Smooth muscle cell (in vitro differentiated cells): ENCODE results near the gene MAPT. TPM values are rescaled to one million over a fixed set of nuclear protein-coding genes. Genes with fewer than 3 reads are reported as not detected.
A peak's percentile ranks its signal among the peaks of the same experiment; 100 is the strongest.

ENCODE experiments used
- DNase-seq: peaks from one replicate; lab custom pipeline; 2025; ENCODE audit not compliant: unreplicated experiment; lab: John Stamatoyannopoulos, UW
- H2AFZ ChIP-seq: fragments of 200-600 bp; sonication (generic); 2 replicates; pipeline ENCODE4 v1.6.0; 2016; ENCODE audit warnings: antibody characterized with exemption, low read depth, mild to moderate bottlenecking
- H3F3A ChIP-seq: fragments of 200-600 bp; sonication (generic); 2 replicates; pipeline ENCODE4 v1.6.0; 2017; ENCODE audit warnings: antibody characterized with exemption, low read depth
- H3K27ac ChIP-seq: fragments of 200-600 bp; sonication (generic); 2 replicates; pipeline ENCODE4 v1.5.1; 2016; ENCODE audit warnings: low read depth, mild to moderate bottlenecking
- H3K27me3 ChIP-seq: fragments of 200-600 bp; sonication (generic); 2 replicates; pipeline ENCODE4 v1.6.1; 2016; ENCODE audit warnings: low read depth, mild to moderate bottlenecking
- H3K36me3 ChIP-seq: fragments of 200-600 bp; sonication (generic); 2 replicates; pipeline ENCODE4 v1.5.1; 2016; ENCODE audit warnings: low read depth
- H3K4me1 ChIP-seq: fragments of 200-600 bp; sonication (generic); 2 replicates; pipeline ENCODE4 v1.5.1; 2016; ENCODE audit warnings: low read depth
- H3K4me2 ChIP-seq: fragments of 200-600 bp; sonication (generic); 2 replicates; pipeline ENCODE4 v1.6.0; 2016; ENCODE audit warnings: mild to moderate bottlenecking
- H3K4me3 ChIP-seq: fragments of 200-600 bp; sonication (generic); 2 replicates; pipeline ENCODE4 v1.5.1; 2016; ENCODE audit warnings: mild to moderate bottlenecking
- H3K79me2 ChIP-seq: fragments of 200-600 bp; sonication (generic); 2 replicates; pipeline ENCODE4 v1.6.0; 2016; ENCODE audit warnings: low read depth, mild to moderate bottlenecking
- H3K9ac ChIP-seq: fragments of 200-600 bp; sonication (generic); 2 replicates; pipeline ENCODE4 v1.6.0; 2016; ENCODE audit warnings: low read depth
- H3K9me3 ChIP-seq: fragments of 200-600 bp; sonication (generic); replicated peaks from 2 replicates; pipeline ENCODE4 v1.5.1; 2016; ENCODE audit warnings: low read depth
- H4K20me1 ChIP-seq: fragments of 200-600 bp; sonication (generic); 2 replicates; pipeline ENCODE4 v1.6.0; 2016; ENCODE audit warnings: low read depth
- WGBS: methylation state at CpG from one replicate; pipeline ENCODE4 v1.1.7; 2016; ENCODE audit warnings: low lambda C conversion rate; 5-methylcytosine and 5-hydroxymethylcytosine counted together
- polyA plus RNA-seq: library from polyadenylated mRNA; unstranded; fragments of >200 nt; fragmentation: Nextera tagmentation; extraction: Ambion mirVana; gene quantifications from 2 replicates; pipeline ENCODE4 v1.2.1, GENCODE V29; 2016
- total RNA-seq: library from RNA; depleted of rRNA; stranded (reverse); fragments of >200 nt; gene quantifications from 2 replicates; pipeline ENCODE4 v1.2.3, GENCODE V29; 2014
- TF ChIP-seq, protein P1 (sequence below): fragments of 200-600 bp; sonication (generic); IDR thresholded peaks from 2 replicates; pipeline ENCODE4 v1.5.1; 2017; ENCODE audit warnings: borderline replicate concordance, mild to moderate bottlenecking, antibody characterized with exemption; ENCODE audit not compliant: insufficient read depth, poor library complexity, severe bottlenecking

The MAPT gene
- total and polyA plus RNA-seq, 2 experiments from 2014 or later: 0.49 to 1.7 TPM

DNA sequence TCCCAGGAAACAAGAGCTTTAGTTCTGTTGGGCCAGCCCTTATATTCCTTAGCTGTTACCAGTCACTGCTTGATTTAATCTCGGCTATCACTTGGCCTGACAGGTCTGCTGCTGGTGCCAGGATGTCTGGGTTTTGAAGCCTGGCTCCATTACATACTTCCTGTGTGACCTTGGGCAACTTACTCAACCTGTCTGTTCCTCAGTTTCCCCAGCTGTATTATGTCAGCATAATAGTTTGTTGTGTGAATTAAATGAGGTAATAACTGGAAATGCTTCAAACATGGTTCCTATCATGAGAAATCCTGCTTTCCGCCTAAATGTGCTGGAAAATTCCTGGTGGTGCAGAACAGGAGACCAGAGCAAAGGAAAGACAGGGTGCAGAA is 54.1 kb downstream of the MAPT start:
- peaks cover 8% of the 10 kb centered on the region for H3F3A ChIP-seq
- peak overlapping the region; percentile 1 for H3K27ac ChIP-seq
- H3K9me3 ChIP-seq: no peaks in the 10 kb centered on the region
- H3K27me3 ChIP-seq: no peaks in the 10 kb centered on the region
- H3K79me2 ChIP-seq: no peaks in the 10 kb centered on the region
- no peak overlapping the region for H2AFZ ChIP-seq
- H3K4me3 ChIP-seq: peak overlapping the region; percentile 17
- H3K9ac ChIP-seq: no peak overlapping the region
- H4K20me1 ChIP-seq: no peaks in the 10 kb centered on the region
- 55% methylated on average over 2 of the region's 2 CpGs for WGBS
- H3K4me2 ChIP-seq: peak overlapping the region; percentile 80
- H3K4me1 ChIP-seq: peaks cover 5% of the 10 kb centered on the region
- DNase-seq: no peak
- TF ChIP-seq, protein P1, sequence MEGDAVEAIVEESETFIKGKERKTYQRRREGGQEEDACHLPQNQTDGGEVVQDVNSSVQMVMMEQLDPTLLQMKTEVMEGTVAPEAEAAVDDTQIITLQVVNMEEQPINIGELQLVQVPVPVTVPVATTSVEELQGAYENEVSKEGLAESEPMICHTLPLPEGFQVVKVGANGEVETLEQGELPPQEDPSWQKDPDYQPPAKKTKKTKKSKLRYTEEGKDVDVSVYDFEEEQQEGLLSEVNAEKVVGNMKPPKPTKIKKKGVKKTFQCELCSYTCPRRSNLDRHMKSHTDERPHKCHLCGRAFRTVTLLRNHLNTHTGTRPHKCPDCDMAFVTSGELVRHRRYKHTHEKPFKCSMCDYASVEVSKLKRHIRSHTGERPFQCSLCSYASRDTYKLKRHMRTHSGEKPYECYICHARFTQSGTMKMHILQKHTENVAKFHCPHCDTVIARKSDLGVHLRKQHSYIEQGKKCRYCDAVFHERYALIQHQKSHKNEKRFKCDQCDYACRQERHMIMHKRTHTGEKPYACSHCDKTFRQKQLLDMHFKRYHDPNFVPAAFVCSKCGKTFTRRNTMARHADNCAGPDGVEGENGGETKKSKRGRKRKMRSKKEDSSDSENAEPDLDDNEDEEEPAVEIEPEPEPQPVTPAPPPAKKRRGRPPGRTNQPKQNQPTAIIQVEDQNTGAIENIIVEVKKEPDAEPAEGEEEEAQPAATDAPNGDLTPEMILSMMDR: no peak
- H3K36me3 ChIP-seq: no peaks in the 10 kb centered on the region

DNA sequence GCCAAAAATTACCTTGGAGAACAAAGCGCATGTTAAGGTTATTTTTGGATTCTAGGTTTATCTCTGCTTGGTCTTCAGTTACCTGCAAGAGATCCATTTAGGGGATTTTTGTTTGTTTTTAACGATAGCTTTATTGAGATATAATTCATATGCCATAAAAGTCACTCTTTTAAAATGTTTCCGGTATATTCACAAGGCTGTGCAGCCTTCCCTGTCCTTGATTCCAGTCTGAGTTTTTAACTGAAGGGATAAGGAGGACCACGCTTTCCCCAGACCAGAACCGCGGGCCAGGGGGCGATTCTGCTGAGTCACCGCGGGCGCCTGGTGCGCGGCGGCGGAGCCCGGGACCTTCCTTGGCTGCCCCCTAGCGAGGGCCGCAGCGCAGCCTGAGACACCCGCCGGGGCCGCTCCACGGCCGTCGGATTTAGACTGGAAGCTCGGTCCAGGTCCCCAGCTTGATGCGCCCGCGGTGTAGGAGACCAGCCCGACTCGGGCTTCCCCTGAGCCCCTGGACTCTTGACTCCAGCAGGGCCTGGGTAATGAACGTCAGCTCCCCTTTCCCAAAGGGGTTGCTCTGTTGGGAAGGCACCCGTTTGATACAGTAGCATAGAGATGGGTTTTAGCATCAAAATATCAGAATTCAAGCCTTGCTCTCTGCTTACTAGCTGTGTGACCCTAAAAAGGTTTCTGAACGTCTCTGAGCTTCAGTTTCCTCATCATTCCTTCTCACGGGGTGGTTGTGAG is 54.7 kb downstream of the MAPT start:
- Histone ChIP-seq H3K9ac (no peak overlapping the region), H3F3A (peaks cover 8% of the 10 kb centered on the region), H3K4me1 (peaks cover 5% of the 10 kb centered on the region), H3K27me3 (no peaks in the 10 kb centered on the region), H4K20me1 (no peaks in the 10 kb centered on the region), H3K27ac (peak overlapping the region; percentile 1), H3K4me2 (peak overlapping the region; percentile 80), H3K36me3 (no peaks in the 10 kb centered on the region), H3K9me3 (no peaks in the 10 kb centered on the region), H2AFZ (peak overlapping the region; percentile 52), H3K79me2 (no peaks in the 10 kb centered on the region), H3K4me3 (peak overlapping the region; percentile 17)
- 9% methylated on average over 34 of the region's 34 CpGs for WGBS
- TF ChIP-seq, protein P1: peak; percentile 69
- peak; percentile 44 for DNase-seq

- WGBS: 78% methylated on average over 9 of the region's 9 CpGs
- H3K4me3 ChIP-seq: no peak overlapping the region
- peaks cover 8% of the 10 kb centered on the region for H3F3A ChIP-seq
- no peaks in the 10 kb centered on the region for H3K27me3 ChIP-seq
- no peak overlapping the region for H3K9ac ChIP-seq
- TF ChIP-seq, protein P1: no peak
- DNase-seq: no peak
- H3K4me2 ChIP-seq: no peak overlapping the region
- no peaks in the 10 kb centered on the region for H3K79me2 ChIP-seq
- no peak overlapping the region for H2AFZ ChIP-seq
- H3K36me3 ChIP-seq: no peaks in the 10 kb centered on the region
- no peaks in the 10 kb centered on the region for H4K20me1 ChIP-seq
- H3K4me1 ChIP-seq: peaks cover 5% of the 10 kb centered on the region
- no peak overlapping the region for H3K27ac ChIP-seq
- H3K9me3 ChIP-seq: no peaks in the 10 kb centered on the region
These were observed 55.5 kb downstream of the MAPT start for GRCh38 chr17:45949755-45950320.
